ENCODE measurements around the gene TBC1D22A.

The TBC1D22A gene

GRCh38 chr22:47002692-47003091 lies 240.2 kb downstream of the TBC1D22A start:
- DNase-seq, result no peak

GRCh38 chr22:47005506-47006408 lies 243.3 kb downstream of the TBC1D22A start:
- DNase-seq, result no peak

GRCh38 chr22:47006433-47006832 lies 244.0 kb downstream of the TBC1D22A start:
- DNase-seq, result no peak

- no peak for DNase-seq
Measured at GRCh38 chr22:47006869-47007268, 244.4 kb downstream of the TBC1D22A start.

GRCh38 chr22:47007496-47007895 lies 245.0 kb downstream of the TBC1D22A start:
- DNase-seq, result no peak

GRCh38 chr22:47008208-47008885 lies 245.9 kb downstream of the TBC1D22A start:
- no peak for DNase-seq

GRCh38 chr22:47009304-47010101 lies 247.1 kb downstream of the TBC1D22A start:
- DNase-seq, result no peak

GRCh38 chr22:47010211-47010610 lies 247.8 kb downstream of the TBC1D22A start:
- DNase-seq, result no peak

GRCh38 chr22:47011131-47011858 lies 248.8 kb downstream of the TBC1D22A start:
- DNase-seq, result no peak

- DNase-seq, result no peak
Measured at GRCh38 chr22:47011859-47012258, 249.4 kb downstream of the TBC1D22A start.

GRCh38 chr22:47012589-47013370 lies 250.3 kb downstream of the TBC1D22A start:
- DNase-seq, result no peak

GRCh38 chr22:47013861-47014635 lies 251.6 kb downstream of the TBC1D22A start:
- DNase-seq, result no peak

- no peak for DNase-seq
Measured at GRCh38 chr22:47014636-47015345, 252.3 kb downstream of the TBC1D22A start.

GRCh38 chr22:47015589-47016178 lies 253.2 kb downstream of the TBC1D22A start:
- DNase-seq, result no peak

GRCh38 chr22:47016631-47017030 lies 254.2 kb downstream of the TBC1D22A start:
- no peak for DNase-seq

- DNase-seq, result no peak
Measured at GRCh38 chr22:47017245-47017644, 254.8 kb downstream of the TBC1D22A start.

- DNase-seq, result no peak
Measured at GRCh38 chr22:47018010-47018910, 255.8 kb downstream of the TBC1D22A start.

GRCh38 chr22:47019012-47019790 lies 256.8 kb downstream of the TBC1D22A start:
- no peak for DNase-seq
